ENCODE results near the gene SYT5. TPM values are rescaled to one million over a fixed set of nuclear protein-coding genes. Genes with fewer than 3 reads are reported as not detected.

The SYT5 gene
- total RNA-seq, 1 donor from 2014 or later: 1.6 TPM

DNA sequence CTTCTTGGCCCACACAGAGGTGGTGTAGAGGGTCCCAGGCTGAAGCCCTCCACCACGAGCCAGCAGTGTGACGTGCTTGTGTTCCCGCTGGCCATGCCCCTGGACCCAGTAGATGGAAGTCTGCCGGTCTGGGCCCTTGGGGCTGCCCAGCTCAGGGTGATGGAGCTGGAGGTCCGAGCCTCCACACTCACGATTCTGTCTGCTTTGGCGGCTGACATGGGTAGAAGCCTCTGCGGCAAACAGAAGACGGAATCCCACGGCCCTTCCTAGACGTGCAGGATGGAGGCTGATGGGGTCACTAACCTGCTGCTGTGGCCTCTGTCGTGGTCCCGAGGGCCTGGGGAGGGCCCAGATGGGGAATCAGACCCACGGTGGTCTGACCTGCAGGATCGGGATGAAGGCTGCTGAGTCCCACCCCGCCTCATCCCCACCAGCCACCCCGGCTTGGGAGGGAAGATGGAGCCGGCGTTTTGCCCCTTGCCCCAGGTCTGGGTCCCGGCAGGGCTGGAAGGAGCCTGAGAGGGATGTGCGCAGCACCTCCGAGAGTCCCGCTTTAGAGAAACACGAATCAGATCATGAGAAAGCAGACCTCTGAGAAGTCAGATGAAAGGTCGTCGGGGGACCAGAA is 44.1 kb upstream of the SYT5 start:
- H3K27me3 Mint-ChIP-seq (ENCODE audit: unreplicated experiment): peaks cover 12% of the 10 kb centered on the region
- H3K9me3 Mint-ChIP-seq (ENCODE audit: unreplicated experiment): no peaks in the 10 kb centered on the region
- H3K36me3 Mint-ChIP-seq (ENCODE audit: low read depth, unreplicated experiment): peaks cover 24% of the 10 kb centered on the region
- H3K4me1 Mint-ChIP-seq (ENCODE audit: unreplicated experiment): peaks cover 3% of the 10 kb centered on the region
- TF ChIP-seq, protein P1, sequence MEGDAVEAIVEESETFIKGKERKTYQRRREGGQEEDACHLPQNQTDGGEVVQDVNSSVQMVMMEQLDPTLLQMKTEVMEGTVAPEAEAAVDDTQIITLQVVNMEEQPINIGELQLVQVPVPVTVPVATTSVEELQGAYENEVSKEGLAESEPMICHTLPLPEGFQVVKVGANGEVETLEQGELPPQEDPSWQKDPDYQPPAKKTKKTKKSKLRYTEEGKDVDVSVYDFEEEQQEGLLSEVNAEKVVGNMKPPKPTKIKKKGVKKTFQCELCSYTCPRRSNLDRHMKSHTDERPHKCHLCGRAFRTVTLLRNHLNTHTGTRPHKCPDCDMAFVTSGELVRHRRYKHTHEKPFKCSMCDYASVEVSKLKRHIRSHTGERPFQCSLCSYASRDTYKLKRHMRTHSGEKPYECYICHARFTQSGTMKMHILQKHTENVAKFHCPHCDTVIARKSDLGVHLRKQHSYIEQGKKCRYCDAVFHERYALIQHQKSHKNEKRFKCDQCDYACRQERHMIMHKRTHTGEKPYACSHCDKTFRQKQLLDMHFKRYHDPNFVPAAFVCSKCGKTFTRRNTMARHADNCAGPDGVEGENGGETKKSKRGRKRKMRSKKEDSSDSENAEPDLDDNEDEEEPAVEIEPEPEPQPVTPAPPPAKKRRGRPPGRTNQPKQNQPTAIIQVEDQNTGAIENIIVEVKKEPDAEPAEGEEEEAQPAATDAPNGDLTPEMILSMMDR (IDR thresholded peaks at IDR 0.05; ENCODE audit: unreplicated experiment): no peak
- no peak overlapping the region for H3K27ac Mint-ChIP-seq (ENCODE audit: unreplicated experiment)
- DNase-seq (ENCODE audit: low spot score): no peak
- H3K4me3 Mint-ChIP-seq (ENCODE audit: unreplicated experiment): no peak overlapping the region

DNA sequence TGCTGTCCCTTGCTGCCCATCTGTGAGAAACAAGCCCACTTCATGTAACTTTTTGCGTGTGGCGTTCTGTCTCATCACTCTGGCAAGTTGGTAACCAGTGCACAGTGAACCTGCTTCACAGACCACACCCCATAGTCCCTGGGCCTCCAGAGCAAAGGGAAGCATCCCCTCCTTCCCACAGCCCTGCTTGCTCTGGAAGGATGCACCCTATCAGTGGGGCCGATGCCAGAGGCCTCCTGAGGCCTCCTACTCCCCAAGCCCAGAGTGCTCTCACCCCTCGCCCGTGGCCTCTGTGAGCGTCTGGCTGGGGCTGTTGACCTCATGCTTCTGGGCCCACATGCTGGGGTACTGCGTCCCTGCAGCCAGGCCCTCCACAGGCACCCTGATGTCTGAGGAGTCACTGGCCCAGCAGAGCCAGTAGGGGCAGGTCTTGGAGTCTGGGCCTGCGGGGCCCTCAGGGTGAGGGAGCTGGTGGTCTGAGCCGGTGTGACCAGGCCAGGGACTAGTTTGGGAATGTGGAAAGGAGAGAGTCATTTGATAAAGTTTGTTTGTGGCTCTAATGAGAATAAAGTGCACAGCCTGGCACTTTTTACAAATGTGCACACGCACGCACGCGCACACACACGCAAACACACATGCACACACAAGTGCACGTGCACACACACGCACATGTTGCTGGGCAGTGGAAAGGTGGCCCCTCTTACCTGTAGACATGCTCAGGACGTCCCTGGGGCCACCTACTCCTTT is 43.4 kb upstream of the SYT5 start:
- peaks cover 8% of the 10 kb centered on the region for H3K27me3 Mint-ChIP-seq (ENCODE audit: unreplicated experiment)
- H3K36me3 Mint-ChIP-seq (ENCODE audit: low read depth, unreplicated experiment): peaks cover 21% of the 10 kb centered on the region
- no peak for DNase-seq (ENCODE audit: low spot score)
- no peak overlapping the region for H3K4me3 Mint-ChIP-seq (ENCODE audit: unreplicated experiment)
- H3K4me1 Mint-ChIP-seq (ENCODE audit: unreplicated experiment): peaks cover 3% of the 10 kb centered on the region
- no peak overlapping the region for H3K27ac Mint-ChIP-seq (ENCODE audit: unreplicated experiment)
- TF ChIP-seq, protein P1 (IDR thresholded peaks at IDR 0.05; ENCODE audit: unreplicated experiment): no peak
- no peaks in the 10 kb centered on the region for H3K9me3 Mint-ChIP-seq (ENCODE audit: unreplicated experiment)

DNA sequence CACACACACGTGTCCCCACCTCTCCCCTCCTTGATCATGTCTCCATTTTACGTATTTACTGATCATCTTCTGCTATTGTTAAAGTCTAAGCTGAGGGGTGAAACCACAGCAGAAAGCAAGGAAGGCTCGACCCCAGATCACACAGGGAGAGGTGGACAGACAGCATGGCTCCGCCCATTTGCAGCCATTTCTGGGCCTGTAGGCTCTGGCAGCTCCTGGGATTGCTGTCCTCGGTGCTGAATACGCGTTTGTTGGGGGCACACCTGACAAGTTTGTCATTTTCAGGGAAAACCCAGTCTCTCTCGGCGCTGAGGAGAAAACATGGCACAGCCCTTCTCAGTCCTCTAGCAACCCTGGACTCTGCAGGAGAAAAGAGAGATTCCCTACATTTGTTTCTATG is 40.4 kb upstream of the SYT5 start:
- peaks cover 8% of the 10 kb centered on the region for H3K36me3 Mint-ChIP-seq (ENCODE audit: low read depth, unreplicated experiment)
- TF ChIP-seq, protein P1 (IDR thresholded peaks at IDR 0.05; ENCODE audit: unreplicated experiment): no peak
- H3K9me3 Mint-ChIP-seq (ENCODE audit: unreplicated experiment): no peaks in the 10 kb centered on the region
- H3K4me1 Mint-ChIP-seq (ENCODE audit: unreplicated experiment): peaks cover 11% of the 10 kb centered on the region
- no peak for DNase-seq (ENCODE audit: low spot score)
- no peak overlapping the region for H3K27ac Mint-ChIP-seq (ENCODE audit: unreplicated experiment)
- peaks cover 10% of the 10 kb centered on the region for H3K27me3 Mint-ChIP-seq (ENCODE audit: unreplicated experiment)
- no peak overlapping the region for H3K4me3 Mint-ChIP-seq (ENCODE audit: unreplicated experiment)

DNA sequence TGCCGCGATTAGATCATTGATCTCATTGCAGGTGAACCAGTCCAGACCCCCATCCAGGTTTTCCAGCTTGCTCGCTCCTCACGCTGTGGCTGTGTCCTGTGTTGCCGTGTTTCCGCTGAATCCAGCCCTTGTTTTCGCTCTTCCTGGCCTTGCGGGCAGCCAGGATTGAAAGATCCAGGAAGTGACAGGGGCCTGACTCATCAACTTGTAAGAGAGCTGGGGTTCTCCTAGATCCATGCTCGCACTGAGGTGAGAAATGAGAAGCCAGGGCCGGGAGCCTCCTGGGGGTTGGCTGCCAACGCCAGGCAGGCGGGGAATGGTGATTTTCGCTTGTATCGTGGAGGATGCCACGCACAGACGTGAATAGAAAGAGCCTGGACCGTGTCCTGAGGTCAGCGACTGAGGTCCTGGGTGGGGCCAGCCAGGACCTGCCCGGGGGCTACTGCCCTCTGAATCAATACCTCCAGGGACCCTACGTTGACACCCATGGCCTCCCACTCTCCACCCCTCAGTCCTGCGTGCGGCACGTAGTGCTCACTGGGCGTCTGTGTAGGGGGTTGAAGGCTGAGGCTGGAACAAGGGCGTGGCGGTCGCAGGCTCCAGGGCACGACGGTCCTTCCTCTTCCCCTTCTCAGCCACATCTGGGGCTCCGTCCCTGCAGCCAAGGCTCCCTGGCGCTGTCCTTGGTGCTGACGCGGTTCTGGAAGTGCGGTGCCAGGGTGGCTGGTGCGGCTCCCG is 36.5 kb upstream of the SYT5 start:
- H3K9me3 Mint-ChIP-seq (ENCODE audit: unreplicated experiment): no peaks in the 10 kb centered on the region
- TF ChIP-seq, protein P1 (IDR thresholded peaks at IDR 0.05; ENCODE audit: unreplicated experiment): no peak

More for the DNA sequence above, 36.5 kb upstream of the SYT5 start:
- Mint-ChIP-seq H3K4me1 (ENCODE audit: unreplicated experiment) (peaks cover 10% of the 10 kb centered on the region), H3K27me3 (ENCODE audit: unreplicated experiment) (peaks cover 12% of the 10 kb centered on the region), H3K27ac (ENCODE audit: unreplicated experiment) (peak overlapping the region; percentile 79), H3K36me3 (ENCODE audit: low read depth, unreplicated experiment) (peaks cover 6% of the 10 kb centered on the region), H3K4me3 (ENCODE audit: unreplicated experiment) (peak overlapping the region; percentile 92)
- DNase-seq (ENCODE audit: low spot score): peak; percentile 87

Measured in endothelial cell (in vitro differentiated cells).